Activated T-helper 1 cell treated with Interleukin-2 at 50 U/mL for 16 hours (primary cell): Measurements from ENCODE around the gene PCGF3.

ENCODE experiments used
- DNase-seq: peaks from one replicate; pipeline ENCODE4 v3.0.0-alpha.2; 2020; ENCODE audit warnings: low read depth

PCGF3 gene

GRCh38 chr4:784401-785331 is 79.0 kb downstream of the PCGF3 start:
- DNase-seq: no peak

DNA sequence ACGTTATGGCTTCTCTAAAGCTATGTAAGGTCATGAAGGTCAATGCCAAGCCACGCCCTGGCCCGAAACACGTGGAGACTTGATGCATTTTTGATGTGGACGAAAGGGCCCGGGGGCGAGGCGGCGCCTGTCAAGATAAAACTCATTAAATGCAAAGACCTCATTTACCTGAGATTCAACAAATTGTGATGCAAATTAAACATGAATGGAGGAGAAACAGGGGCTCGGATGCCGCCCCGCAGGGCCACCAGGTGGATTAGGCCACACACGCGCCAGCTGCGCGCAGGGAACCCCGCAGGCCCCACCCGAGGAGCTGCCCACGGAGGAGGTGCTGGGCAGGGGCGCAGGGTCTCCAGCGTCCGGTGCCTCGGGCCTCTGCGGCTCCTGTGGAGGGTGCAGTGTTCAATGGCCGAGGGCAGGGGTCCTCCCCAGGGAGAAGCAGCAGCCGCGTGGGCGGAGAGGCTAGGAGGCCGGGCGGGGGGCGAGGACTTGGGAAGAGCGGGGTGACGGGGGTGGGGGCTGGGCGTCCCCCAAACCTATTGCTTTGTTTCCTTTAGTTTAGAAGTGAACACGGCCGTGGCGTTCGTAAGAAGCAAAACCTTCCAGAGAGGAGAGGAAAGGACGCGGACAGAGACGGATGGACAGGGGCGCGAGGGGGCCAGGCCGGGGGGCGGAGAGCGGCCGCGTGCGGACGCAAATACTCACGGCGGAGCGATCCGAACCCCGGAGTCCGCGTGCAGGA is 79.9 kb downstream of the PCGF3 start:
- no peak for DNase-seq

DNA sequence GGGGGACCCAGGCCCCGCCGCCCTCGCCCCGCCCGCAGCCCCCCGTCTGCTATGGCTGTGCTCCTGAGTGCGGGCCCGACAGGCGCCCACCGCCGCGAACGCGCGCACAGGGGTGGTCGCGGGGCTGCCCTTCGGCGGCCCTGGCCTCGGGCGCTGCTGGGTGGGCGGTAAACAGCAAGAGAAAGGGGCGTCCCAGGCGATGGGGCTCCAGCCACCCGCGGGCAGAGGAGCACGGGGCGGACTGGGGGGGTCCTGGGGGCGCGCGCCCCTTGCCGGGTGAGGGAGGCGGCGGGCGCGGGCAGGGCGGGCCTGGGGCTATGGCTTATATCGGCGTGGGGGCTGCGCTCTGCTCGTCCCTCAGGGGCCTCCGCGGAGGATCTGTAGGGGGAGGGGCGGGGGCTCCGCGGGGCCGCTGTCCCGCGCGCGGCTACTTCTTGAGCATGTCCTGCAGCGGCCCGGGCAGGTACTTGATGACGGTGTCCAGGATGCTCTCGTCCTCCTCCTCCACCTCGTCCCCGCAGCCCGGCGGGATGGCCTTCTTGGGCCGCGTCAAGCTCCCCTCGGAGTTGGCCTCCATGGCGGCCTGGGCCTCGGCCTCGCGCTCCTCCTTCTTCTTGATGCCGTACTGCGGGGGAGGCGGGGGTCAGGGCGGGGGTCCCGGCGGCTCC is 80.6 kb downstream of the PCGF3 start:
- DNase-seq: no peak

DNA sequence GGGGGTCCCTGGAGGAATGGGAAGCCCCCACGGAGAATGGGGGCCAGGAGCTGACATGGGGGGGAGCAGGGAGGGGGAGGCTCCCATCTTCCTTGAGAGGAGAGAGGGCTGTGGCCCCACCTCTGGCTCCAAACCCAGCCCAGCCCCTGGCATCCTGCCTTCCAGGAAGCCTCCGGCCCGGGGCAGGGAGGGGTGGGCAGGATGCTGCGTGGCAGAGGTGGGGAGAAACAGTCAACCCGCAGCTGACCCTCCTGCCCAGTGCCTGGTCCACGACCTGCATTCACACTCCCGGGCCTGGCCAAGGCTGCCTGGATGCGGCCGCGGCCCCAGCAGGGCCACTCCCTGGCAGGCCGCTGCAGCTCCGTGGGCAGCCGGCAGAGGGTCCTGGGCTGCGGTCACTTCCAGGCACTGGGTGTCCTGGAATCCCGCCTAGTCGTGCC is 81.2 kb downstream of the PCGF3 start:
- DNase-seq: no peak

DNA sequence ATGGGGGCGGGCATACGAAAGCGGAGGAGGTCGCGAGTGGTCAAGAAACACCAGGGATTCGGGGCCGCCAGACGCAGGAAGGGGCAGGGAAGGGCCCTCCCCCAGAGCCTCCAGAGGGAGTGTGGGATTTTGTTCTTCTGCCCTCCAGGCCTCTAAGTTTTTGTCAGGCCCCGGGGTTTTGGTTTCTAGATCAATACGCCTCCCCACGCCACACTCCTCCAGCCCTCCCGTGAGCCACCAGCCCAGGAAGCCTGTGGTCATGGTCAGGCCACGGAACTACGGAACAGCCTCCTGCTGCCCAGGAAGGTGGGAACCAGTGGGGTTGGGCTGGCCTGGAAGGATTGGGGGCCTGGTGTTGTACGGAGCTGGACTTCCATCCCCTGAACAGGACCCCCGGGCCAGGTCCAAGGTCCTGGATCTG is 81.9 kb downstream of the PCGF3 start:
- no peak for DNase-seq

DNA sequence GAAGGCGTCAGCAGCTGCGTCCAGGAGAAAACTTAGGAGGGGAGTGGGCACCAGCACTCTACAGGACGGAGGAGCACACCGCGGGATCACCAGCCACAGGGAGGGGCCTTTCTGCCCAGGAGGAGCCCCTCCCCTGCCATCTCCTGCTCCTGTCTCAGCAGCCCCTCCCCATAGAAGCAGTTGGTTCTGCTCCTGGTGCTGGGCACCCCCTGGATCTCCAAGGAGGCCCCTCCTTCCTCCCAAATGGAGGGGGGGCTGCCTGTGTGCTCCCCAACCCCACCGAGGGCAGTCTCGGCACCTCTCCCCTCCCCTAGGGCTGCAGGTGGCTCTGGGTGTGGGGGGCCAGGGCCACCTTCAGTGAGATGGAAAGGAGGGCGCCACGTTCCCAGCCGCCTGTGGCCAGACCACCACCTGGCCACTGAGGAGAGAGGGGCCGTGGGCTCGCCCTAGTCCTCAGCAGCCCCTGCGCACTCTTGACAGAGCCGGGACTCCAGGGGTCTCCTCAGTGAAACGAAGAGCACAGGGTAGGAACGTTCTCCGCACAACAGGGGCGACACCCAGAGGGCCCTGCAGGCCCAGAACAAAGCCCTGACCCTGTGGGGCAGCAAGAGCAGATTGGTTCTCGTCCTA is 82.5 kb downstream of the PCGF3 start:
- no peak for DNase-seq

GRCh38 chr4:788636-789297 is 83.1 kb downstream of the PCGF3 start:
- no peak for DNase-seq

DNA sequence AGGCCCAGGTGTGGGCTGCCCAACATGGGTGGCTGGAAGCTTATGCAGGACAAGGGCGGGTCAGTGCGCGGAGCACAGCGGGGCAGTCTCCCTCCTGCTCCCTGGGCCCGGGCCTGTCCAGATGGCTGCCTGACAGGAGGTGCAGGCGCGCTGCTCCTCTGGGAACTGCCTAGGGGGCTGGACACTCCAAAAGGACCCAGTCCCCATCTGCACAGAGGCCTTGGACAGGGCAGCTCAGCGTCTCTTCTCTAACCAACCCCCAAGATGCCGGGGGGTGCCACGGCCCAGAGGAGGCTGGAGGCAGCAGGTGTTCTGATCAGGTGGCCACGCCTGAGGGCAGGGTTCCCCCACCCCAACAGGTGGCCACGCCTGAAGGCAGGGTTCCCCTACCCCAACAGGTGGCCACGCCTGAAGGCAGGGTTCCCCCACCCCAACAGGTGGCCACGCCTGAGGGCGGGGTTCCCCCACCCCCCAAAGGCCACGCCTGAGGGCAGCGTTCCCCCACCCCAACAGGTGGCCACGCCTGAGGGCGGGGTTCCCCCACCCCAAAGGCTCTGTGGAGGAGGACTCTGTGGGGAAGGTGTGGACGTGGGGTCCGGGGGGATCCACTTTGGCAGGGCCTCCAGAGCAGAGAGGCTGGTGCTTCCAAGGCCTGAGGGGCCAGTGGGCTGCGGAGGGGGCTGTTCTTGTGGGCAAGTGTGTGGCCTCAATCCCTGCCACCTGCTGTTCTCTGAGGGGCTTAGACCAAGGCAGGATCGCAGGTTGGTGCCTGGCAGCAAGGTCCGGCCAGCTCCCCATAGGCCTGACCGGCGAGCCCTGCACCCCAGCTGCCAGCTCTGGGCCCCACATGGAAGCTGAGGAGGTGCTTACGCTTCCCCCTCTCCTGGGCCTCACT is 84.2 kb downstream of the PCGF3 start:
- DNase-seq: no peak

DNA sequence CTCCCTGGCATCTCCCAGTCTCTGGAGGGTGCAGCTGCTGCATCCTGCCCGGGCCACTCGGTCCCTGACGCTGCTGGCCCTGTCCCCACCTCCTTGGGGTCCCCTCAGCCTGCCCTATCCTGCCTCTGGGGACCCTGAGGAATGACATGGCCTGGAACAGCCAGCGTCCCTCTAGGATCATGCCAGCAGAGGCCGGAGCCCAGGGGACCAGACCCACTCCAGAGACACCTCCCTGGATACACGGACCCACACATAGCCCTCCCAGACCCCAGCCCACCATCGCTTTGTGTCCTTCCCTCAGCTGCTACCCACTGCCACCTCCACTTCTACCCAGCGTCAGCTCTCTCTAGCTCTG is 84.8 kb downstream of the PCGF3 start:
- DNase-seq: no peak

DNA sequence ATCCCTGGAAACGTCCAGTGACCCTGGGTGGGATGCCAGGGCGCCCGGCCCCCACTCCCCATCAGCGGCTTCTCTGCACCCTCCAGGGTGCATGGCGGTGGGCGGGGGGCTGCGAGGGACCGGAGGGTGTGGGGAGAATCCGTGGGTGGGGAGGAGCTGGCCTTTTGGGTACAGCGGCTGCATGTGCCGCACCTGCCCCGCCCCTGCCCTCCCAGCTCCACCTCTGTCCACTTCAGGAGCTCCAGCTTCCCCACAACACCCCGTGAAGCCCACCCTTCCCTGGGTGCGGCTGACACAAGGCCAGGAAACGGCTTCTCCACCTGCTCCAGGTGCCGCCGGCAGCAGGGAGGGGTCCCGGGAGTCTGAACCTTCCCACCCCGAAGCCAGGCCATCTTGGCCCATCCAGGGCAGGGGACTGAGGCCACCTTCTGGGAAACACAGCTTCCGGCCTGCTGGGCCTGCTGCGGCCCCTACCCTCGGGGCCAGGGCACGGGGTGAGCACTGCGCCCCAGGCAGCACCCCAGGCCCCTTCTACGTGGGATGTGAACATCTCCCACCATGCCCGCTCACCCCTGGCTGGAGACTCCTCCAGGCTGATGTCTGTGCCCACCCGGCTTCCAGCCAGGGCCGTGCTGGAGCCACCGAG is 85.7 kb downstream of the PCGF3 start:
- no peak for DNase-seq

DNA sequence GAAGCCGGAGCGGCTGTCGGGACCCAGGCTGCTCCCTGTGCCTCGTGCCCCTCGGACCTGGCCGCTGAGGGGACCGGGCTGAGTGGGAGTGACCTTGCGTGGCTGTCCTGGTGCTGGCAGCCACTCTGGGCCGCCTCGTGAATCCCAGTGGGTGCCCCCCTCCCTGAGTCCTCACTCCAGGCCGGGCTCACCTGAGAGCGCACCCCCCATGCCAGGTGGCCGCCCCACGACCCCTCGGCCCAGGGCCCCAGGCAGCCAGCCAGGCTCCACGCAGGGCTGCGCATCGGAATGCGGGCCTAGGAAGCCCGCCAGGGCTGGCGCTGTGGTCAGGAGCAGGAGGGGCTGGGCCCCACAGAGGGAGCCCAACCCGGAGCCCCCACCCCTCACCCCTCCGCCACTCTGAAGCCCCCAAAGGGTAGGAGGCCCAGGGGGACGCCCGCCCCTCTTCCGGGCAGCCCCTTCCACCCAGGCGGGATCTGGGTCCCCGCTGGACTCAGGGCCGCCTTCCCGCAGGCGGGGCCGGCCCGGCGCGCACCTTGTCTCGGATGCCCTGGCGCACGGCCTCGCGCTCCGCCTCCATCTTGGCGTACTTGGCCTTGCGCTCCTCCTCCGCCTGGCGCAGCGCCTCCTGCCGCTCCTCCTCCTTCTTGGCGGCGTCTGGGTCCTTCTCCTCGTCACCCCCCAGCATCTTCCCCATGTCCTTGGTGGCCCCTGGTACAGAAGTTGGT is 86.4 kb downstream of the PCGF3 start:
- DNase-seq: peak; percentile 22

DNA sequence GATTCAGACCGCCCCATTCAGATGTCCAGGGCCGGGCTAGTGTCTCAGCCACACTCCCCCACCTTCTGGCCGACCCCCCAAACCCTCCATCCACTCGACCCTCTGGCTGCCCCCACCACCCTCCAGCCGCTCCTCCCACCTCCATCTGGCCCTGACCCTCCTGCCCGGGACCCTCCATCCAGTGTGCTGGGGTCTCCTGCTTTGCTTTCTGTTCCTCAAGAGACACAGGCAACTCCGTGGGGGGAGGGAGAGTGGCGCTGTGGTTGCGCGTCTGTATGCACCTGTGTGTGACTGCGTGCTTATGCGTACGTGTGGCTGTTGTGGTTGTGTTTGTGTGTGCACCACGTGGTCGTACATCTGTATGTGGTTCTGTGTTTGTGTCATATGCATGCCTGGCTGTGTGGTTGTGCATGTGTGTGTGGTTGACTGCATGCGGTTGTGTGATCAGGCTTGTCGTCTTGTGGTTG is 87.0 kb downstream of the PCGF3 start:
- no peak for DNase-seq

GRCh38 chr4:793093-793861 is 87.6 kb downstream of the PCGF3 start:
- DNase-seq: no peak

DNA sequence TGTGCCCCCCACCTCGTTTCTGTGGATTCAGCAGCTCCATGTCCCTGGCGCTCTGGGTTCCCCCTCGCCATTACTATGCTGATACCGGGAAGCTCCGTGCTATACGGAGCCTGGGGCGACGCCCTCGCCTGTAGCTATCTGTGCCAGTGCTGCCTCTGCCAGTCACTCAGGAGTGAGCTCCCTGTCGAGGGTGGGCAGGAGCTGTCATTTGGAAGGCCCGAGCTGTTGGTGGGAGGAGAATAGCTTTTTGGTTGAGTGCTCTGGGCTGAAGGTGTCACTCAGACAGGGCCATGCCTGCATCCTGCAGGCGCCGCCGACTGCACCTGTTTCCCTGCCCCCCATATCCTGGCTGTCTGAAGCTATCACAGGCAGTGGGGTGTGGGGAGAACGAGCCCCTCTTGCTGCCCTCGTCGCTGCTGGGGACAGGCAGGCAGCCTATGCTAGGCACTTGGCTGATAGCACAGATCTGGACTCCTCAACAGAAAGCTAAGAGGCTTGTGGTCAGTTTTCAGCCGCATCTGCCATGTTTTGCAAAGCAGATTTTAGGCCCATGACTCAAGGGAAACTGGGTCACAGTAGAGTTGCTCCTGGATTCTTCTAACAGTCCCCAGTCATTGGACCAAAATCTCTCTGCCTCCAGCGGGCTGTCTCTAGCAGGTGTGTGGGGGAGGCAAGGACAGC is 88.4 kb downstream of the PCGF3 start:
- DNase-seq: no peak

GRCh38 chr4:794900-795725 is 89.5 kb downstream of the PCGF3 start:
- DNase-seq: no peak

- no peak for DNase-seq
Observed at GRCh38 chr4:795726-796119, 90.1 kb downstream of the PCGF3 start.

- no peak for DNase-seq
Observed at GRCh38 chr4:796206-796605, 90.6 kb downstream of the PCGF3 start.
